ENCODE measurements around the gene SLC39A1. TPM values are rescaled to one million over a fixed set of nuclear protein-coding genes. Genes with fewer than 3 reads are reported as not detected.

The SLC39A1 gene
- total and polyA plus RNA-seq, 2 of the 8 experiments (the other 6 are each of a cell fraction or from before 2014, with no cell fraction given) = 238 to 337 TPM

DNA sequence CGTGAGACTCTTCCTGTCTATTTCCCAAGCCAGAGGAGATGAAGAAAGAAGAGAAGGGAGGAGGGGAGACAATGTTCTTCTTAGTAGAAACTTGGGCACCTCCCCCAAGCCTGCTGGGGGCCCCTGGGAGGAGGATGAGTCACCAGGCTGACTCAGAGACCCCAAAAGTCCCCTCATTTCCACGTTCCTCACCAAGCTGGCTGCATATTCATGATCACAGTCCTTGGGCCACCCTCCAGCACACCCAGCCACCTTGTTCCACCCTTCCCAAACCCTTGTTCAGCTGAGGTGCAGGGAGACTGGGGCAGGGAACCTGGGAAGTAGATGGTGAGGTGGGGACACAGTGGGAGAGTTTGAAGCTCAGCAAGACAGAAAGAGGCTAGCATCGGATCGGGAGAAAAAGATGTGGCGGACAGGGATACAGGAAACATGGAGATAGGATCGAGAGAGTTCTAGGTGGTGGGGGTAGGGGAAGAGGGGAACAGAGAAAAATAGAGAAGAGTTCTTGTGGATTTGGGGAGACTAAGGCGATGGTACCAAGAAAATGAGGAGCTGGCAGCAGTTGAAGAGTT lies 22.1 kb upstream of the SLC39A1 start (continued):
- TF ChIP-seq, protein P1, sequence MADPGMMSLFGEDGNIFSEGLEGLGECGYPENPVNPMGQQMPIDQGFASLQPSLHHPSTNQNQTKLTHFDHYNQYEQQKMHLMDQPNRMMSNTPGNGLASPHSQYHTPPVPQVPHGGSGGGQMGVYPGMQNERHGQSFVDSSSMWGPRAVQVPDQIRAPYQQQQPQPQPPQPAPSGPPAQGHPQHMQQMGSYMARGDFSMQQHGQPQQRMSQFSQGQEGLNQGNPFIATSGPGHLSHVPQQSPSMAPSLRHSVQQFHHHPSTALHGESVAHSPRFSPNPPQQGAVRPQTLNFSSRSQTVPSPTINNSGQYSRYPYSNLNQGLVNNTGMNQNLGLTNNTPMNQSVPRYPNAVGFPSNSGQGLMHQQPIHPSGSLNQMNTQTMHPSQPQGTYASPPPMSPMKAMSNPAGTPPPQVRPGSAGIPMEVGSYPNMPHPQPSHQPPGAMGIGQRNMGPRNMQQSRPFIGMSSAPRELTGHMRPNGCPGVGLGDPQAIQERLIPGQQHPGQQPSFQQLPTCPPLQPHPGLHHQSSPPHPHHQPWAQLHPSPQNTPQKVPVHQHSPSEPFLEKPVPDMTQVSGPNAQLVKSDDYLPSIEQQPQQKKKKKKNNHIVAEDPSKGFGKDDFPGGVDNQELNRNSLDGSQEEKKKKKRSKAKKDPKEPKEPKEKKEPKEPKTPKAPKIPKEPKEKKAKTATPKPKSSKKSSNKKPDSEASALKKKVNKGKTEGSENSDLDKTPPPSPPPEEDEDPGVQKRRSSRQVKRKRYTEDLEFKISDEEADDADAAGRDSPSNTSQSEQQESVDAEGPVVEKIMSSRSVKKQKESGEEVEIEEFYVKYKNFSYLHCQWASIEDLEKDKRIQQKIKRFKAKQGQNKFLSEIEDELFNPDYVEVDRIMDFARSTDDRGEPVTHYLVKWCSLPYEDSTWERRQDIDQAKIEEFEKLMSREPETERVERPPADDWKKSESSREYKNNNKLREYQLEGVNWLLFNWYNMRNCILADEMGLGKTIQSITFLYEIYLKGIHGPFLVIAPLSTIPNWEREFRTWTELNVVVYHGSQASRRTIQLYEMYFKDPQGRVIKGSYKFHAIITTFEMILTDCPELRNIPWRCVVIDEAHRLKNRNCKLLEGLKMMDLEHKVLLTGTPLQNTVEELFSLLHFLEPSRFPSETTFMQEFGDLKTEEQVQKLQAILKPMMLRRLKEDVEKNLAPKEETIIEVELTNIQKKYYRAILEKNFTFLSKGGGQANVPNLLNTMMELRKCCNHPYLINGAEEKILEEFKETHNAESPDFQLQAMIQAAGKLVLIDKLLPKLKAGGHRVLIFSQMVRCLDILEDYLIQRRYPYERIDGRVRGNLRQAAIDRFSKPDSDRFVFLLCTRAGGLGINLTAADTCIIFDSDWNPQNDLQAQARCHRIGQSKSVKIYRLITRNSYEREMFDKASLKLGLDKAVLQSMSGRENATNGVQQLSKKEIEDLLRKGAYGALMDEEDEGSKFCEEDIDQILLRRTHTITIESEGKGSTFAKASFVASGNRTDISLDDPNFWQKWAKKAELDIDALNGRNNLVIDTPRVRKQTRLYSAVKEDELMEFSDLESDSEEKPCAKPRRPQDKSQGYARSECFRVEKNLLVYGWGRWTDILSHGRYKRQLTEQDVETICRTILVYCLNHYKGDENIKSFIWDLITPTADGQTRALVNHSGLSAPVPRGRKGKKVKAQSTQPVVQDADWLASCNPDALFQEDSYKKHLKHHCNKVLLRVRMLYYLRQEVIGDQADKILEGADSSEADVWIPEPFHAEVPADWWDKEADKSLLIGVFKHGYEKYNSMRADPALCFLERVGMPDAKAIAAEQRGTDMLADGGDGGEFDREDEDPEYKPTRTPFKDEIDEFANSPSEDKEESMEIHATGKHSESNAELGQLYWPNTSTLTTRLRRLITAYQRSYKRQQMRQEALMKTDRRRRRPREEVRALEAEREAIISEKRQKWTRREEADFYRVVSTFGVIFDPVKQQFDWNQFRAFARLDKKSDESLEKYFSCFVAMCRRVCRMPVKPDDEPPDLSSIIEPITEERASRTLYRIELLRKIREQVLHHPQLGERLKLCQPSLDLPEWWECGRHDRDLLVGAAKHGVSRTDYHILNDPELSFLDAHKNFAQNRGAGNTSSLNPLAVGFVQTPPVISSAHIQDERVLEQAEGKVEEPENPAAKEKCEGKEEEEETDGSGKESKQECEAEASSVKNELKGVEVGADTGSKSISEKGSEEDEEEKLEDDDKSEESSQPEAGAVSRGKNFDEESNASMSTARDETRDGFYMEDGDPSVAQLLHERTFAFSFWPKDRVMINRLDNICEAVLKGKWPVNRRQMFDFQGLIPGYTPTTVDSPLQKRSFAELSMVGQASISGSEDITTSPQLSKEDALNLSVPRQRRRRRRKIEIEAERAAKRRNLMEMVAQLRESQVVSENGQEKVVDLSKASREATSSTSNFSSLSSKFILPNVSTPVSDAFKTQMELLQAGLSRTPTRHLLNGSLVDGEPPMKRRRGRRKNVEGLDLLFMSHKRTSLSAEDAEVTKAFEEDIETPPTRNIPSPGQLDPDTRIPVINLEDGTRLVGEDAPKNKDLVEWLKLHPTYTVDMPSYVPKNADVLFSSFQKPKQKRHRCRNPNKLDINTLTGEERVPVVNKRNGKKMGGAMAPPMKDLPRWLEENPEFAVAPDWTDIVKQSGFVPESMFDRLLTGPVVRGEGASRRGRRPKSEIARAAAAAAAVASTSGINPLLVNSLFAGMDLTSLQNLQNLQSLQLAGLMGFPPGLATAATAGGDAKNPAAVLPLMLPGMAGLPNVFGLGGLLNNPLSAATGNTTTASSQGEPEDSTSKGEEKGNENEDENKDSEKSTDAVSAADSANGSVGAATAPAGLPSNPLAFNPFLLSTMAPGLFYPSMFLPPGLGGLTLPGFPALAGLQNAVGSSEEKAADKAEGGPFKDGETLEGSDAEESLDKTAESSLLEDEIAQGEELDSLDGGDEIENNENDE (IDR thresholded peaks at IDR 0.05; ENCODE audit: insufficient replicate concordance, low read length) = no peak
- TF ChIP-seq RFX5 (IDR thresholded peaks at IDR 0.05; ENCODE audit: borderline replicate concordance, low read depth, low read length) (no peak), POLR2A (IDR thresholded peaks at IDR 0.05; ENCODE audit: control extremely low read depth in 1 of 2, low read depth in 2 of 2, low read length in 2 of 2) (peak in 1 of 2 experiments; percentile 88; a peak in 2 of 3 replicates), CEBPB (IDR thresholded peaks at IDR 0.05; ENCODE audit: low read depth, low read length) (no peak), SIRT6 (IDR thresholded peaks at IDR 0.05; ENCODE audit: low read length) (no peak), RNF2 (IDR thresholded peaks at IDR 0.05; ENCODE audit: borderline replicate concordance, low read depth, low read length, missing control alignments, poor library complexity, severe bottlenecking) (no peak), TAF7 (optimal IDR thresholded peaks at IDR 0.05; ENCODE audit: borderline replicate concordance, low read depth, low read length) (peak; percentile 72), JUND (IDR thresholded peaks at IDR 0.05; ENCODE audit: low read length) (peak; percentile 97), TBP (IDR thresholded peaks at IDR 0.05; ENCODE audit: low read depth, low read length) (peak; percentile 34; the same call in 1 of the 2 replicates), EGR1 (IDR thresholded peaks at IDR 0.05; ENCODE audit: borderline replicate concordance, low read depth, low read length) (no peak), RBBP5 (IDR thresholded peaks at IDR 0.05; ENCODE audit: borderline replicate concordance, low read depth, low read length) (no peak)
